ENCODE measurements around the gene SHISA3. TPM values are rescaled to one million over a fixed set of nuclear protein-coding genes. Genes with fewer than 3 reads are reported as not detected.

Gene SHISA3
- total RNA-seq, 4 donors from 2014 or later, result 0.37 to 1.8 (median 0.55) TPM

- Histone ChIP-seq H3K27me3 (no peaks in the 10 kb centered on the region), H3K9me3 (no peaks in the 10 kb centered on the region), H3K27ac (no peak overlapping the region), H3K36me3 (no peaks in the 10 kb centered on the region), H3K4me1 (no peaks in the 10 kb centered on the region), H3K4me3 (no peak overlapping the region)
- no peak for DNase-seq
- TF ChIP-seq CTCF (IDR thresholded peaks at IDR 0.05) (no peak), POLR2A (IDR thresholded peaks at IDR 0.05) (no peak)
- intact Hi-C loops (cut with DNase I; ENCODE audit: low total_unique reads), result no loop called here
Measured at GRCh38 chr4:42411803-42412202, 14.5 kb downstream of the SHISA3 start.

GRCh38 chr4:42412251-42412650, 15.0 kb downstream of the SHISA3 start:
- Histone ChIP-seq H3K27ac (no peak overlapping the region), H3K27me3 (no peaks in the 10 kb centered on the region), H3K4me1 (no peaks in the 10 kb centered on the region), H3K36me3 (no peaks in the 10 kb centered on the region), H3K9me3 (no peaks in the 10 kb centered on the region), H3K4me3 (no peak overlapping the region)
- no peak for TF ChIP-seq CTCF (IDR thresholded peaks at IDR 0.05)
- no peak for TF ChIP-seq POLR2A (IDR thresholded peaks at IDR 0.05)
- no peak for DNase-seq
- intact Hi-C loops (cut with DNase I; ENCODE audit: low total_unique reads), result no loop called here

GRCh38 chr4:42415281-42415680, 18.0 kb downstream of the SHISA3 start:
- Histone ChIP-seq H3K4me1 (no peaks in the 10 kb centered on the region), H3K9me3 (no peaks in the 10 kb centered on the region), H3K27me3 (no peaks in the 10 kb centered on the region), H3K27ac (no peak overlapping the region), H3K4me3 (no peak overlapping the region), H3K36me3 (no peaks in the 10 kb centered on the region)
- intact Hi-C loops (cut with DNase I; ENCODE audit: low total_unique reads), result no loop called here
- TF ChIP-seq POLR2A (IDR thresholded peaks at IDR 0.05) (no peak), CTCF (IDR thresholded peaks at IDR 0.05) (no peak)
- DNase-seq, result no peak

GRCh38 chr4:42416017-42416416, 18.7 kb downstream of the SHISA3 start:
- TF ChIP-seq CTCF (IDR thresholded peaks at IDR 0.05) (no peak), POLR2A (IDR thresholded peaks at IDR 0.05) (no peak)
- no peaks in the 10 kb centered on the region for H3K9me3 ChIP-seq
- H3K27me3 ChIP-seq, result no peaks in the 10 kb centered on the region
- H3K4me3 ChIP-seq, result no peak overlapping the region
- no peak overlapping the region for H3K27ac ChIP-seq
- no peak for DNase-seq
- no peaks in the 10 kb centered on the region for H3K36me3 ChIP-seq
- intact Hi-C loops (cut with DNase I; ENCODE audit: low total_unique reads), result no loop called here
- no peaks in the 10 kb centered on the region for H3K4me1 ChIP-seq

GRCh38 chr4:42417550-42417949, 20.3 kb downstream of the SHISA3 start:
- Histone ChIP-seq H3K27me3 (no peaks in the 10 kb centered on the region), H3K27ac (no peak overlapping the region), H3K4me1 (no peaks in the 10 kb centered on the region), H3K9me3 (no peaks in the 10 kb centered on the region), H3K4me3 (no peak overlapping the region), H3K36me3 (no peaks in the 10 kb centered on the region)
- TF ChIP-seq POLR2A (IDR thresholded peaks at IDR 0.05) (no peak), CTCF (IDR thresholded peaks at IDR 0.05) (no peak)
- DNase-seq, result no peak
- intact Hi-C loops (cut with DNase I; ENCODE audit: low total_unique reads), result no loop called here
